22Rv1 (cell line): ENCODE measurements around the gene LDLRAD4.

Experiments used
- CTCF ChIP-seq: fragments of 450-650 bp; IDR thresholded peaks from 2 replicates; pipeline ENCODE4 v1.5.1; 2017; ENCODE audit warnings: mild to moderate bottlenecking
- ZFX ChIP-seq: fragments of 450-650 bp; IDR thresholded peaks from 2 replicates; pipeline ENCODE4 v1.6.1; 2017; ENCODE audit warnings: antibody characterized with exemption, borderline replicate concordance

- TF ChIP-seq CTCF, result no peak
- no peak for TF ChIP-seq ZFX
Measured at GRCh38 chr18:13524811-13525210, 306.3 kb downstream of the LDLRAD4 start.
